Activated CD8-positive, alpha-beta T cell treated with anti-CD3 and anti-CD28 coated beads for 36 hours (primary cell): ENCODE measurements around the gene RFWD3. TPM values are rescaled to one million over a fixed set of nuclear protein-coding genes. Genes with fewer than 3 reads are reported as not detected.

Experiments
- ATAC-seq: fragments of 200-7000 bp; cut with Tn5 transposase; one replicate; pipeline ENCODE4 v1.10.0; 2021; ENCODE audit warnings: mild to moderate bottlenecking, moderate library complexity
- CTCF ChIA-PET: fragments of 350-600 bp; sonication (Branson Sonifier 250); formaldehyde crosslinking; loops from one replicate; lab custom pipeline; 2021; ENCODE audit warnings: antibody characterized with exemption; lab: Charles Lee
- POLR2A ChIA-PET: fragments of 350-600 bp; sonication (Branson Sonifier 250); formaldehyde crosslinking; loops from one replicate; lab custom pipeline; 2021; ENCODE audit warnings: antibody characterized with exemption; lab: Charles Lee
- DNase-seq: peaks from one replicate; pipeline ENCODE4 v3.0.0-alpha.2; 2020
- H3K27ac Mint-ChIP-seq: one replicate; pipeline ENCODE4 v1.8.0; 2021; ENCODE audit warnings: mild to moderate bottlenecking, mixed read lengths
- H3K27me3 Mint-ChIP-seq: one replicate; pipeline ENCODE4 v1.8.0; 2021; ENCODE audit warnings: mixed read lengths
- H3K36me3 Mint-ChIP-seq: one replicate; pipeline ENCODE4 v1.8.0; 2021; ENCODE audit warnings: low read depth, mixed read lengths
- H3K4me1 Mint-ChIP-seq: one replicate; pipeline ENCODE4 v1.8.0; 2021; ENCODE audit warnings: low read depth, mixed read lengths
- H3K4me3 Mint-ChIP-seq: one replicate; pipeline ENCODE4 v1.8.0; 2021; ENCODE audit warnings: mild to moderate bottlenecking, moderate library complexity, mixed read lengths
- H3K9me3 Mint-ChIP-seq: one replicate; pipeline ENCODE4 v1.8.0; 2021; ENCODE audit warnings: mixed read lengths
- CTCF ChIP-seq: fragments of 200-600 bp; IDR thresholded peaks from one replicate; pipeline ENCODE4 v1.8.0; 2022; ENCODE audit warnings: antibody characterized with exemption, mild to moderate bottlenecking
- intact Hi-C: fragments of 100-400 bp; cut with micrococcal nuclease; formaldehyde crosslinking; loops from one replicate; pipeline ENCODE4 v1.10.0; 2022
- total RNA-seq, 2 experiments: library from RNA; stranded (reverse); gene quantifications; one replicate each; pipeline ENCODE4 v1.2.3, GENCODE V29; 2021

Gene RFWD3
- total RNA-seq, 2 experiments from 2014 or later: 96.5 to 99.8 TPM

GRCh38 chr16:74623214-74623838 lies 43.4 kb downstream of the RFWD3 start:
- Mint-ChIP-seq H3K9me3 (no peaks in the 10 kb centered on the region), H3K27ac (peak overlapping the region; percentile 26), H3K4me1 (peaks cover 30% of the 10 kb centered on the region), H3K36me3 (peaks cover 68% of the 10 kb centered on the region), H3K27me3 (no peaks in the 10 kb centered on the region), H3K4me3 (no peak overlapping the region)
- no peak for ATAC-seq
- ChIA-PET CTCF (interaction anchor here (0.7 to 1.4 kb wide), 14 partner anchors 10 to 313 kb away, joined by 3 to 10 read pairs (median 3); no protein-coding TSS in a partner anchor), POLR2A (interaction anchor here (0.9 to 1.2 kb wide), 3 partner anchors 10 to 43 kb away, joined by 3 read pairs; partner anchors contain the start of gene RFWD3)
- DNase-seq: no peak
- intact Hi-C loops: no loop called here
- peak; percentile 68 for TF ChIP-seq CTCF

DNA sequence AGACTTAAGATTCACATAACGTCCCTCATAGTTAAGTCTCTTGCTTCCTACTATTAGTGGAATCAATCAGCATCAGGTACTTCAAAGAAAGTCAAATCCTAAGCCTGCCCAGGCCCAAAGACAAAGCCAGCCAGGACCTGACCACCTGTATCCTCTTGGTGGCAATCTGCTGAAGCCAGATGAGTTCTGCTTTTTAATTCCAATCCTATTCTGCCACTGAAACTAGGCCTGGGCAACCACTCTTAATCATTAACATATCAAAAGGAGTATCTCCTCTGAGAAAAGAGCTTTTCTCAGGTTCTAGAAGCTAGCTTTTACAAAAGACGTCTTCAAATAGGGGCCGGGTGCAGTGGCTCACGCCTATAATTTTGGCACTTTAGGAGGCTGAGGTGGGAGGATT lies 44.7 kb downstream of the RFWD3 start:
- Mint-ChIP-seq H3K27me3 (no peaks in the 10 kb centered on the region), H3K4me1 (peaks cover 27% of the 10 kb centered on the region), H3K4me3 (no peak overlapping the region), H3K27ac (no peak overlapping the region), H3K36me3 (peaks cover 57% of the 10 kb centered on the region), H3K9me3 (no peaks in the 10 kb centered on the region)
- no peak for ATAC-seq
- ChIA-PET CTCF (interaction anchor here (0.7 to 1.4 kb wide), 6 partner anchors 11 to 157 kb away, joined by 3 to 10 read pairs (median 4); no protein-coding TSS in a partner anchor), POLR2A (interaction anchor here (1.1 to 1.2 kb wide), 2 partner anchors 11 to 42 kb away, joined by 3 read pairs; no protein-coding TSS in a partner anchor)
- no peak for DNase-seq
- TF ChIP-seq CTCF: no peak
- intact Hi-C loops: no loop called here

GRCh38 chr16:74617206-74617788 lies 49.4 kb downstream of the RFWD3 start:
- H3K4me1 Mint-ChIP-seq: peaks cover 15% of the 10 kb centered on the region
- intact Hi-C loops: no loop called here
- ATAC-seq (no peak), DNase-seq (no peak)
- peak overlapping the region; percentile 27 for H3K27ac Mint-ChIP-seq
- ChIA-PET CTCF (no interaction called here), POLR2A (interaction anchor here (1.3 kb wide), 1 partner anchor 9 kb away, joined by 7 read pairs; no protein-coding TSS in a partner anchor)
- TF ChIP-seq CTCF: no peak
- no peak overlapping the region for H3K4me3 Mint-ChIP-seq
- no peaks in the 10 kb centered on the region for H3K9me3 Mint-ChIP-seq
- peaks cover 27% of the 10 kb centered on the region for H3K36me3 Mint-ChIP-seq
- H3K27me3 Mint-ChIP-seq: no peaks in the 10 kb centered on the region

DNA sequence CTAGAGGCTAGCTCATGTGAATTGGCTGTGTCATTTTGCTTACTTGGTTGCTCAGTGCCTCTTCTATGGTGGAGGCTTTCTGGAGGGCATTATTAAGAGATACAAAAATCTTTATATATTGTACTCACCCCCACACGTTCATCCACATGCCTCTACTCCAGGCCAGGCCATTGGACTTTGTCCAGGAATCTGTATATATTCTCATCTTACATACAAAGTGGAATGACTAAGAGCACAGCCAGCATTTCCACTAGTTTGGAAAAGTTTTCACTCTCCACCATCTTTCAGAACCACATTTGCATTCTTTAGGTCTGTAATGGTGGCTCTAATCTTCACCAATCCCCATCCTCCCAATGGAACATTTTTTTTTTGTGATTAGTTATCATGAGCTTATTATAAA lies 55.0 kb downstream of the RFWD3 start:
- ChIA-PET CTCF (interaction anchor here (1.4 kb wide), 1 partner anchor 11 kb away, joined by 4 read pairs; no protein-coding TSS in a partner anchor), POLR2A (interaction anchor here (1.1 kb wide), 1 partner anchor 15 kb away, joined by 3 read pairs; no protein-coding TSS in a partner anchor)
- H3K36me3 Mint-ChIP-seq: peaks cover 15% of the 10 kb centered on the region
- H3K27me3 Mint-ChIP-seq: no peaks in the 10 kb centered on the region
- TF ChIP-seq CTCF: no peak
- no peak for DNase-seq
- no peak overlapping the region for H3K4me3 Mint-ChIP-seq
- ATAC-seq: no peak
- intact Hi-C loops: no loop called here
- H3K27ac Mint-ChIP-seq: no peak overlapping the region
- peaks cover 19% of the 10 kb centered on the region for H3K4me1 Mint-ChIP-seq
- H3K9me3 Mint-ChIP-seq: no peaks in the 10 kb centered on the region
